NK-92 treated with Interleukin-12 subunit alpha and Interleukin-12 subunit beta, amount 100 ng/mL, for 24 hours (cell line): Measurements from ENCODE around the gene TGFB1.

Source experiments
- DNase-seq: peaks from one replicate; lab custom pipeline; 2025; lab: John Stamatoyannopoulos, UW

Gene TGFB1

DNA sequence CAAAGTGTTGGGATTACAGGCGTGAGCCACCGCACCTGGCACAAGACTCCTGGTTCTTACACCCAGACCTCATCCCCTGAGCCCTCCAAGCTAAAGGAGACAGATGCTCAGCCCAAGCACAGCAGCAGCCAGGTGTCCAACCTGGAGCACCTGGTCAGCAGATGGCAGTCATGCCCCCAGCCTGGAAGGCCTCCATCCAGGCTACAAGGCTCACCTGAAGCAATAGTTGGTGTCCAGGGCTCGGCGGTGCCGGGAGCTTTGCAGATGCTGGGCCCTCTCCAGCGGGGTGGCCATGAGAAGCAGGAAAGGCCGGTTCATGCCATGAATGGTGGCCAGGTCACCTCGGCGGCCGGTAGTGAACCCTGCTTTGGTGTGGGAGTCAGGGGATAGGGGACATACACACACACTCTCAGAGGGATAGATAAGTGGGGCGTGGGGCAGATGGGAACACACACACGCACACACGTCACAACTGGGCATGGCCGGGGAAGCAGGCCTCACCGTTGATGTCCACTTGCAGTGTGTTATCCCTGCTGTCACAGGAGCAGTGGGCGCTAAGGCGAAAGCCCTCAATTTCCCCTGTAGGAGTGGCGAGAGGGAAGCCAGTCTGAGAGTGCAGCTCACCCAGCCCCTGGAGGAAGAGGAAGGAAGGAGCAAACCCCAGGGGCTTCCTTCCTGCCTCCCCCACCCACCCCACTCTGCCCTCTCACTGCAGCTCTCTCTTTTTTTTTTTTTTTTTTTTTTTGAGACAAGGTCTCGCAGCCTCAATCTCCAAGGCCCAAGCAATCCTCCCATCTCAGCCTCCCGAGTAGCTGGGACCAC is 11.8 kb downstream of the TGFB1 start:
- DNase-seq: no peak

DNA sequence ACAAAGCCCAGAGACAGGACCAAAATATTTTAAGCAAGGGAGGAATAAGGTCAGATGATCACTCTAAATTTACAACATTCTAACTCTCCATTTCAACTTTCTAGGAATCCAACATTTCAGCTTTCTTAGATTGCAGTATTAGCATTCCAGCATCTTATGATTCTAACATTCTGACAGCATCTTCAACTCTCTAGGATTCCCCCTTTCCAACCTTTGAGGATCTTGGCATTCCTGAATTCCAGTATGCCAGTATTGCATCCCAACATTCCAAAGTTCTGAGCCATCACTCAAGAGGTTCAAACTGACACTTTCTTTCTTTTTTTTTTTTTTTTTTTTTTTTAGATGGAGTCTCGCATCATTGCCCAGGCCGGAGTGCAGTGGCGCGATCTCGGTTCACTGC is 13.8 kb downstream of the TGFB1 start:
- DNase-seq: no peak

DNA sequence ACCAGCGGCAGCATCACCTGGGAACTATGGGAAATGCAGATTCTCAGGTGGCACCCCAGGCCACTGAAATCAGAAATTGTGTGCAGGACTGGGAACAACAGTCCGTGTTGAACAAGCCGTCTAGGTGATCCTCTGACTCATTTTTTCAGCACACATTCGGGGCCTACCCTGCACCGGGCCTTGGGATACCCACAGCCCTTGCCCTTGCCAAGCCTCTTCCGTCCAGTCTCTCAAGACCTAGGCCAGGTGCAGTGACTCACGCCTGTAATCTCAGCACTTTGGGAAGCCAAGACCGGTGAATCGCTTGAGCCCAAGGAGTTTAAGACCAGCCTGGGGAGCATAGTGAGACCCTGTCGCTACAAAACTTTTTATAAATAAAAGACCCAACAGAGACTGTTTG is 18.3 kb downstream of the TGFB1 start:
- DNase-seq: no peak

DNA sequence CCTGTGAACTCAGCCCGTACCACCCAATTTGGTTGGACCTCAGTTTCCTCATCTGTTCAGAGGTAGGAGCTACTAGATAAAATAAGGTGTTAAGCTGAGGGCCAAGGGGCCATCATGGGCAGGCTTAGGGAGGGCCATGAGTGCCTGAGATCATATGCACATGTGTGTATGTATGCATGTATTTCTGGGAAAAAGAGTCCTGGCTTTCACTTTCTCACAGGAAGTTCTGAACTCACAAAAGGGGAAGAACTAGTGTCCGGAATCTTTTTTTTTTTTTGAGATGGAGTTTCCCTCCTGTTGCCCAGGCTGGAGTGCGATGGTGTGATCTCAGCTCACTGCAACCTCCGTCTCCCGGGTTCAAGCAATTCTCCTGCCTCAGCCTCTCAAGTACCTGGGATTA is 18.9 kb downstream of the TGFB1 start:
- no peak for DNase-seq

DNA sequence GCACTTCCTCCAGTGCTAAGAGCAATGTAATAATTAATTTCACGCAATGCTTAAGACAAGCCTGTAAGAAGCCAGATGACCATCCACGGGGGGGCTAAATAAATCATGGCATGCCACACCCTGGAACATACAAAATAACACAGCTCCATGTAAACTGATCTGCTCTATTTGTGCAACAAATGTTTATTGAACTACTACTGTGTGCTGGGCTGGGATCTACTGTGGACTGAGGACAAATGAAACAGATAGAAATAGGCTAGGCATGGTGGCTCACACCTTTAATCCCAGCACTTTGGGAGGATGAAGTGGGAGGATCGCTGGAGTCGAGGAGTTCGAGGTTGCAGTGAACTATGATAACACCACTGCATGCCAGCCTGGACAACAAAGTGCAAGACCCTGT is 21.3 kb downstream of the TGFB1 start:
- no peak for DNase-seq

DNA sequence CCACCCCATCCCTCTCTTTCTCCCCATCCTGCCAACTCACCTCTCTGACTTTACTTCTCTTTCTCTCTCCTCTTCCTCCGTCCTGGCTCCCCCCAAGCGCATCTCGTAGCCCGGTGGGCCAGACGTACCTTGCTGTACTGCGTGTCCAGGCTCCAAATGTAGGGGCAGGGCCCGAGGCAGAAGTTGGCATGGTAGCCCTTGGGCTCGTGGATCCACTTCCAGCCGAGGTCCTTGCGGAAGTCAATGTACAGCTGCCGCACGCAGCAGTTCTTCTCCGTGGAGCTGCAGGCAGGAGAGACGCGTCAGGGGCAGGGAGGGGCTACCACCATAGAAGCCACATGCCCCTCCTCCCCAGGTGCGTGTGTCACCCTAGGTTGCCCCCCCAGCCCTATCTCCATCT is 21.7 kb downstream of the TGFB1 start:
- no peak for DNase-seq

DNA sequence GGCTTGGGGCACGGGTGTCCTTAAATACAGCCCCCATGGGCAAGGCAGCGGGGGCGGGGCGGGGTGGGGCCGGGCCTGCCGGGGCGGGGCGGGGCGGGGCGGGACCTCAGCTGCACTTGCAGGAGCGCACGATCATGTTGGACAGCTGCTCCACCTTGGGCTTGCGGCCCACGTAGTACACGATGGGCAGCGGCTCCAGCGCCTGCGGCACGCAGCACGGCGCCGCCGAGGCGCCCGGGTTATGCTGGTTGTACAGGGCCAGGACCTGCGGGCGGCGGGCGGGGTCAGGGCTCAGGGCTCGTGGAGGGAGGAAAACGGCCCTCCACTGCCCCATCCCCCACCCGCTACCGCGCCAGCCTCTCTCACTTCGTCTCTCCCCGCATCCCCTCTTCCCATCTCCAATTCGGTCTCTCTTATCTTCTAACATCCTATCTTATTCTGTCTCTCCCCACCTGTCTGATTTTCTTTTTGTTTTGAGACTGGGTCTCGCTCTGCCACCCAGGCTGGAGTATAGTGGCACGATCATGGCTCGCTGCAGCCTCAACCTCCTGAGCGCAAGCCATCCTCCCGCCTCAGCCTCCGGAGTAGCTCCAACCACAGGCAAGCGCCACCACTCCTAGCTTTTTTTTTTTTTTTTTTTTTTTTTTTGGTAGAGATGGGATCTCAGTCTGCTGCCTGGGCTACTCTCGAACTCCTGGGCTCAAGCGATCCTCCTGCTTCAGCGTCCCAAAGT is 22.6 kb downstream of the TGFB1 start:
- no peak for DNase-seq

DNA sequence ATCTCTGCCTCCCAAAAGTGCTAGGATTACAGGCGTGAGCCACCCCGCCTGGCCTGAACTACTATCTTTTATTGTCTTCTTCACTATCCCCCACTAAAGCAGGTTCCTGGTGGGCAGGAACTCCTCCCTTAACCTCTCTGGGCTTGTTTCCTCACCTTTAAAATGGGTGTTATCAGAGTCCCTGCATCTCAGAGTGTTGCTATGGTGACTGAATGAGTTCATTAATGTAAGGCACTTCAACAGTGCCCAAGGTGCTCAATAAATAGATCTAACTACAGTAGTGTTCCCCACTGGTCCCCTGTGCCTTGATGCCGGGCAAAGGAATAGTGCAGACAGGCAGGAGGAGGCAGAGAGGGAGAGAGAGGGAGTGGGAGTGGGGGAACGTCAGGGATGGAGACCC is 23.2 kb downstream of the TGFB1 start:
- no peak for DNase-seq

DNA sequence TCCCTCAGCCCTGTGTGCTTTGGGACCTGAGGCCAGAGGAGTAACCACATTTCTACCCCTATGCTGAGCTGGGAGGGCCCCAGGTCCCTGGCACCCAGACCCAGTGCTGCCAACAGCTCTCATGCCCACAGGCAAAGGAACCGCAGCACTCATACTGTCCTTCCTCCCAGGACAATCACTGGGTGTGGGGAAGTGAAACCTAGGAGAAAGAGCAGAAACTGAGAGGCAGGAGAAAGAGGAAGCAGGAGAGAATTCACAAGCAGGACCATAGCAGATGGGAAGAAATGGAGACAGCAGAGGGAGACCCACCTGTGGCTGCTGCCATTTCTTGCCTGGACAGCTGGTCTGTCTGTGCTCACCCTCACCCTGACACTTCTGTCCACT is 24.9 kb downstream of the TGFB1 start:
- no peak for DNase-seq

DNA sequence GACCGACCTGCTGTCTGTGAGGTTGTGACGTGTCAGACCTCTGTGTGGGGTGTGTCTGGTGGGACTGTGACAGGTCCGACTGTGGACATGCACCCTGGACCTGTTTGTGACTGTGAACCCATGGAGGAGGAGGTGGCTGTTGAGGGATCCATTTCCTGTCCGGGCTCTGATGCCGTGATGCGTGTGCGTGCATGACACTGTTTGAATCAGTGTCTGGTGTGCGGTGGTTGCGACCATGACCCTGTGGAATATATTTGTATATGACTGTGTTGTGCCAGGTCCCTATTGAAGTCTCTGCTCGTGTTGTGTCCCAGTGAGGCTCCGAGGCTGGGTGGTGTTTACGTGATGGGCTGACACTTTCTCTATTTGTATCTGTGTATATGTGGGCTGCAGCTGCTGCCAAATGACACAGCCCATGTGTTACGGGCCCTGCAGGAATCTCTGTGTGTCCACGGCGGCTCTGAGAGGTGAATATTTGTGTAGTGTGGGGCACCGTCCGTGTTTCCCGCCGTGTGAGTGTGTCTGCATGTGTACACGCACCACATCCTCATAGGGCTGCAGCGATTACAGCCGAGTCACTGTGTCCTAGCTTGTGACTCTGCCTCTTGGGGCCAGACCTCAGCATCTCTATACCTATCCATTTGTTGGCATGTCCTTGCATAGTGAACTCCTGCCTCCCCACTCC is 25.4 kb downstream of the TGFB1 start:
- DNase-seq: no peak

DNA sequence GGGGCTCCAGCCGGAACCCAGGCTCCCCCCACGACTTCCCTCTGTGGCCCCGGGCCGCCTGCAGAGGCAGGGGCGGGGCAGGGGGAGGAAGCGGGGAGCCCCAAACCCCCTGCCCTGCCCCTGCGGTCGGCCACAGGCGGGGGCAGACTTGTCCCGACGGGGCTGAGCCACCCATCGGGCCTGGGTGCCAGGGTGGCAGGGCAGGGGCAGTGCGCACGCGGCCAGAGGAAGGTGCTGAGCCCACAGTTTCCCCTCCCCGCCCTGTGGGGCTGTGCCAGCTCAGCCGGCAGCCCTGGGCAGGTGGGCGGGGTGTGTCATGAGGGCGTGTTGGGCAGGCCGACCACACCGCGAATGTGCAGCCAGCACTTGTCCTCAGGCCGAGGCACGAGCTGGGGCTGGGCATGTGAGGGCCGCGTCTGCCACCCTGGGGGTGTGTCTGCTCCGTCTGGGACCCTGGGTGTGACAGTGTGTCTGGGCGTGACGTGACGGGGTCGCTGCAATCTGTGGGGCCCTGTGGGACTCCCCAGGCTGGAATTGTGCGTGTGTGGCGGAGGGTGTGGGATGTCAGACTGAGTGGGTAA is 26.1 kb downstream of the TGFB1 start:
- DNase-seq: peak; percentile 87

DNA sequence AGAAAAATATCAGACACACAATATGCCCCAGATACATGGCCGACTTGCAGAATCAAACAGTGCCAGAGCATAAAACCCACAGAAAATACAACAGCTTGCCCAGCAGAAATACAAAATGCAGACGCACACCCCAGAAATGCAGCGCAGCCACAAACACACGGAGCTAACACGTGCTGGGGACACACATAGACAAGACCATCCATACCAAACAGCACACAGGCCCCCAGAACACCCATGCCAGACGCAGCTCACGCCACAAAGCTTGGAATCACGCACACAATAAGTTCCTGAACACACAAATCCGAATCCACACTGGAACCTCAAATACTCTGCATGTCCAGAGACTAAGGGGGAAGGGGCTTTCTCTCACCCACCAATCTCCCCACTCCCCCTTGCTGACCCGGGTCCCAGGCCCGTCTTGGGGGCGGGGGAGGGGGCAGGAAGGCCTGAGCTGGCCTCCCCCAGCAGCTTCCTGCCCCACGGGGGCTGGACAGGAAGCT is 26.6 kb downstream of the TGFB1 start:
- no peak for DNase-seq

DNA sequence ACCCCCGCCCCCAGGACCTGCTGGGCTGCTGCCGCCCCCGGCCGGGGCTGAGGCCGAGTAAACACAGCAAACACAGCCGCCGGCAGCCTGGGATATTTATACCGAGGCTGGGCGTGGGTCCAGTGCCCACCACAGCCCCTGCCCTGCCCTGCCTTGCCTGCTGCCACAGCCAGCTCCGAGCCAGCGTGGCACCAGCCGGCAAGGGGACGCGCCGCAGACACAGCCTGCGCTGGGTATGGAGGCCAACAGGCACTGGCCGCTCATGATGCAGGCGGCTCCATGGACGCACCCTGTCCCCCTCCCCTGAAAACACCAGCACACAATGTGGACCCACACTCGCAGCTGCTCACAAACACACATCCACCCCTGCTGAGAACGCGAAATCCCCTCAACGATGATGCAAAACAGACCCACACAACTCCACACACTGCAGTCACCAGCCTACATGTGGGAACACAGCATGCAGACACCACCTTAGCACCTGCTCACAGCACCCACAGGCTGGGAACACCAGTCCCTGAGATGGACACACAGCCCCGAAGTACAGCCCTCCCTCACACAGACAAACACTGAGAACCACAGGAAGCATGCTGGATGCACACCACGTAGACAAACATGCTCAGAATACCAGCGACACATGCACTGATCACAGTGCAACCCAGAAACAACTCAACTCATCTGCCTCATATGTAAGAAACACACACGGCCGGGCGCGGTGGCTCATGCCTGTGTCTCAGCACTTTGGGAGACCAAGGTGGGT is 27.6 kb downstream of the TGFB1 start:
- no peak for DNase-seq

DNA sequence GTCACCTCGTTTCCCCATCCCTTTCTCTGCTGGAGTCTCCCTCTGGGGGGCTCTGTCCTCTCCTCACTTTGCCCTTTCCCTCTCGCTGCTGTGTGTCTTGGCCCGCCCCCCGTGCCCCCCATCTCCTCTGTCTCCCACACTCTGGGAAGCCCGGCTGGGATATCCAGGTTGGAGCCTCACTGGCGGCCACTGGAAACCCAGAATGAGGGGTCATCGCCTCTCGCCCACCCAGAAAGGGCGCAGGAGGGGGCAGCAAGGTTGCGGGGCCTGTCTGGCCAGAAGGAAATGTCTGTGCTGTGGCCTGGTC is 28.1 kb downstream of the TGFB1 start:
- no peak for DNase-seq

DNA sequence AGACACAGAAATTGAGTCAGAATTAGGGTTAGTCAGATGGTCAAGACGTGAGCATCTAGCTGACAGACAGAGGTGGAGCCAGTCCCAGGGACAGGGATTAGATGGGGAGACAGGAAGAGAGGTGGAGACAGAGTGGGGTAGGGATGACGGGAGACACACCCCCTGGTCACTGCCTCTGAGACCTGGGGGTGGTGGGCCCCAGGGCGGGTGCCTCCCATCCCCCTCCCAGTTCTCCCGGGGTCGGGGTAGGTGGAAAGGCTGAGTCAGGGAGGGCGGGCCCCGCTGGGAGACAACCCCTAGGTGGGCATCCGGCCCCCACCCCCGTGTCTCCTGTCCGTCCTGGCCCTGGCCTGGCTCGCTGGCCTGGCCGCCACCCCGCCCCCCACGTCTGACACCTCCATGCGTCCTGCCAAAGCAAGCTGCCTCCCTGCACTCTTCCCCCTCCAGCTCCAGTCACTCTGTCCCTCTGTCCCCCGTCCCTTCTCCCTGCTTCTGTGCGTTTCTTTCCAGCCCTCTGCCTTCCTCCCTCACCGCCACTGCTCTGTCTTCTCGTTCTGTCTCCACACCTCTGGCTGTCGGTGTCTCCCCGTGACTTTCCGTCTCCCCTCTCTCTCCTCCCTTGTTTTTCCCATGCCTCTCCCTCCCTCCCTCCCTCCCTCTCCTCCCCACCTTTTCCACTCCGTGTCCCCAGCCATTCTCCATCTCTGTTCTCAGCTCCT is 28.6 kb downstream of the TGFB1 start:
- DNase-seq: no peak

DNA sequence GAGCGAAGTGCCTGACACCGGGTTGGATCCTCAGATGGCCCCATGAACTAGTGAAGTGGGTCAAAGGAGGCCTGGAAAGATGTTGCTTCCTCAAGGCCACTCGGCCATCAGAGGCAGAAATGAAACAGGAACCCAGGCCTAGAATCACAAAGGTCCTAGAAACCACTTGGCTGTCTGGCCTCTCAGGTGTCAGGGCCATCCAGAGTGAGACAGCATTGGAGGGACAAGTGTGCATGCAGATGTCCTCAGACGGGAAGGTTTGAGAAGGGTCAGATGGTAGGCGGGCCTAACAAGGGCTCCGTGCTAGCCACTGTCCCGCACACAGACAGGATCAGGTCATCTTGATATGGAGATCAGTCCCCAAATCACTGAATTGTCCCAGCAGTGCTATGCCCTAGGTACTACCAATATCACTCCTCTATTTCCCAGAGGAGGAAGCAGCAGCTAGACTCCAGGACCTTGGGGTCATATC is 29.5 kb downstream of the TGFB1 start:
- DNase-seq: no peak

DNA sequence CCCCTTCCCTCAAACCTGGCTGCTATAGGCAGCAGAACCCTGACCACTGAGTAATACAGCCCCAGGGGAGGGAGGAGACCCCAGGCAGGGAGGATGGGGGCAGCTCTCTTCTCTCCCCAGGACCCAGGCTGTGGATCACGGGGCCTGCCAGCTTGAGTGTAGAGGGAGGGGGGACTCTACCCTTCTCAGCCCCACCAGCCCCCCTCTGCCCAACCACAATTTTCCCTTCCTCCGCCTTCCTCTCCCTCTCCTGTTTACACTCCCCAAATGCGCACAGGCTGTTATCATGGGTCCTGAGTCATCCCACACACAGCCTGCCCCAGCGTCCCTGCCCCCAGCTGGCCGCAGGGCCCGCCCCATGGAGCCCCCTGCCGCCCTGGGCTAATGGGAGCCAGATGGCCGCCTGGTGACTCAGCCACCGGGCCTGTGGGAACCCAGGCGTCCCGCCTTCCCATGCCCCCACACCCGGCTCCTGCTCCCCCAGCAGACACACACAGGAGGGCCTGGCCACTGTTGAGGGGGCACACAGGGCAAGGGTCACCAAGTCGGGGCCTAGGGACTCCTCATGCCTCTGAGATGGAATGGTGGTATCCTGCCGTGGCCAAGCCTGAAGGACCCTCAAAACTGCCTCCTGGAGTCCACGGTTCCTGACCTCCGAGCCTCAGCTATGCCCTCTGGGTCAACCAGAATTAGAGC is 30.1 kb downstream of the TGFB1 start:
- no peak for DNase-seq

DNA sequence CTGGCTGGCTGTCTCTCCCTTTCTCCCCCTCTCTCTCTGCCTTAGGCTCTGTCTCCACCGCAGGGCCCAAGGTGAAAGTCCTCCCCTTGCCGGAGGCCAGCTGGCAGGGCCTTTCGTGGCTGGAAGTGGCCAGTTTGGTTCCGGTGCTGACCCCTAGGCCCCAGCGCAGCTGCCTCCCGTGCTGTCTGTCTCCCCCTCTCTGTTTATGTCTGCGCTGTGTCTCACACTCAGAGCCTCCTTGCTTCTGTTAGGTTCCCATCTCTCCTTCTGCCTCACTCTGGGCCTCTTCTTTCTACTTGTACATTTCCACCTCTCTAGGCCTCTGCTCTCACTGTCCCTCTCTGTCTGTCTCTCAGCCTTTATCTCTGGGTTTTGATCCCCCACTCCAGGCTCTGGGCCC is 30.7 kb downstream of the TGFB1 start:
- no peak for DNase-seq

DNA sequence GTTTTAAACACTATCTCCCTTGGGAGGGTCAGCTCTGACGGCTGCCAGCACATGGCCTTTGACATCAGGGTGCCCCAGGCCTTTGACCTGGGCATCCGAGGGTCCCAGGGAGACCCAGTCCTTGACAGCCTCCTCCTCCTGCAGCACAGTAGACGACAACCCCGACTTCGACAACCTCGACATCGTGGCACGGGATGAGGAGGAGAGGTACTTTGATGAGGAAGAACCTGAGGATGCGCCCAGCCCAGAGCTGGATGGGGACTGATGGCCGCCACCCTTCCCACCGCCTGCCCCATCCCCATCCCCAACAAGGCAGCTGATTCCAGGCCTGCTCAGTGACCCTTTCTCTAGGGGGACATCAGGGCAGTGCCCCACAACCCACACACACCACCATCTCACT is 31.3 kb downstream of the TGFB1 start:
- DNase-seq: no peak

DNA sequence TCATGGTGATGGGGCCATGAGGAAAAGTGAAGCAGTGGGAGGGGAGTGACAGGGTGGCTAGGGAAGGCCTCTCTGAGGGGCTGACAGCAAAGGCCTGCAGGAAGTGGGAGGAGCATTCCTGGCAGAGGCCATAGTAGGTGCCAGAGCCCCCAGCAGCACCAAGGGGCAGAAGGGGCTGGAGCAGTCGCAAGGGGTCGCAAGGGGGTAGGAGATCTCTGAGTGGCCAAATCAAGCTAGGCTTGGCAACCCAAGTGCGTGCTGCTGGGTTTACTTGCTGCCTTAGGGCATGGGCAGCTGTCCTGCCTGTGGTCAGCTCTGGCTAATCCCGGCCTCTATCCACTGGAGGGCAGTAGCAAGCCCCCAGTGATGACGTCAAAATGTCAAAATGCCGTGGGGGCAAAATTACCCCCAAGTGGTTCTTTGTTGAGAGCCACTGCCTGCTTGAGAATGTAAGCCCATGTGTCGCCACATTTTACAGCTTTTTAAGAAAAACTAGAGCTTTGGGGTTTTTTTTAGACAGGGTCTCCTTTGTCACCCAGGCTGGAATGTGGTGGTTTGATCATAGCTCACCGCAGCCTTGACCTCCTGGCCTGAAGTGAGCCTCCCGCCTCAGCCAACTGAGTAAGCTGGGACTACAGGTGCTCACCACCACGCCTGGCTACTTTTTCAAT is 32.0 kb downstream of the TGFB1 start:
- no peak for DNase-seq
